ENCODE data around the gene KIAA1217.

DNA sequence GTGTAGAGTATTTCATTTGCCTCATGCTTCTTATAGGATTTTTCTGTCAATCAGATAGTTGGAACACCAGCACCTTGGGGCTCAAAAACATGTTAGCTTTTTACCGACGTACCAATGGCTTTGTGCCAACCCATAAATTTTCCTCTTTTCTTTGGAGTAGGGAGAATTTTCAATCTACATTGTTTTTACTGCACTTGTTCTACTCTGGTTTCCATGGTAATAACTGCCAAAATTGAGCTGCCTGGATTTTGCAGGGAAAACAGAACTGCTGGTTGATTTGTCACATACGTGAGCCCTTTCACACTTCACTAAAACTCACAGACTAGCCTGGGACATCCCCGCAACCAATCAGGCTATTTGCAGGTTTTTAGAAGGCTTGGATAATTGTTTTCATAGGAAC lies 325.0 kb downstream of the KIAA1217 start:
- TF ChIP-seq TAF1 (IDR thresholded peaks at IDR 0.05; ENCODE audit: borderline replicate concordance, insufficient read depth, low read length) (no peak), REST (IDR thresholded peaks at IDR 0.05; ENCODE audit: insufficient read depth in 1 of 2, low read depth in 2 of 2, low read length in 2 of 2) (no peak)

Data from PFSK-1 (cell line).